GM18508 (cell line): ENCODE data around the gene OR52E1.
"Not testable (repeated sequence)": the region's sequence is repeated elsewhere in the genome, so short reads cannot be mapped to it uniquely, and the experiment has no call there.

ENCODE experiments used
- ATAC-seq: cut with Tn5 transposase; IDR thresholded peaks from one replicate; pipeline ENCODE4 v1.9.1; 2021; ENCODE audit warnings: moderate number of reproducible peaks; ENCODE audit not compliant: insufficient read depth, unreplicated experiment

OR52E1 gene

GRCh38 chr11:5069272-5069671 lies at the start of gene OR52E1:
Gene OR52E1, plus strand, starts transcription at chr11:5069572.
- no peak for ATAC-seq

- no peak for ATAC-seq
Measured at GRCh38 chr11:5021996-5022395, 47.4 kb upstream of the OR52E1 start.

DNA sequence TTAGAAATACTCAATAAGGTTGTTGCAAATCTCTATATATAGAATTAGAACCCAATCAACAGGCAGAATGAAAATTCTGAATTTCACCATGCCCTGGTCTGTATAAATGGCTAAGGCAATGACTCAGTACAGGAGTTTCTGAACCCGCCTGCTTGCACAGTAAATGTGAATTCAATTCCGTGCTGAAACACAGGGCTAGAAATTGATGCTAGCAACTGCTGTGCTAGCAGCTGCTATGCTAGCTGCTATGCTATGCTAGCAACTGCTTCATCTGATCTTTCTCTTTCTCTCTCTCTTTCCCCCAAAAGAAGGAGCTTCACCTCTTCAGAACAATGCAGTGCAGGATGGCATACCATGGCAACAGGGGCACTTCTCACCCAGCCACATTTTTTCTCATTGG lies 32.7 kb upstream of the OR52E1 start:
- no peak for ATAC-seq

DNA sequence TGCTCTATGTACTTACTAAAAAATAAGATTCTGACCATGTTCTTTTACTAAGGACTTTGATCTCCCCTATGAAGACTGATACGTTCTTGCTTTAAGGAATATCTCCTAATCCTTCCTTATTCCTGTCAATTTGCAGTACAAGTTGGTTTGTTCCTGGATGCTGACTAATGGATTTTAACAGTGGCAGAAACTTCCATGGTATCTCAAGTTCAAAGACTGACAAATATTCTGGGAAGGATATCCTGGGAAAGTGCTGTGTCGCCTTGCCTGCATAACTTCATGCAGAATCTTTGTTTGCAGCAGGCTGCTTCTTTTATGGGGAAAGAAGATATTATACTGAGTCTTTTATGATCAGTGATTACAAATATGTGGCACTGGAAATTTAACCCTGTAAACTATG lies 31.4 kb upstream of the OR52E1 start:
- no peak for ATAC-seq

DNA sequence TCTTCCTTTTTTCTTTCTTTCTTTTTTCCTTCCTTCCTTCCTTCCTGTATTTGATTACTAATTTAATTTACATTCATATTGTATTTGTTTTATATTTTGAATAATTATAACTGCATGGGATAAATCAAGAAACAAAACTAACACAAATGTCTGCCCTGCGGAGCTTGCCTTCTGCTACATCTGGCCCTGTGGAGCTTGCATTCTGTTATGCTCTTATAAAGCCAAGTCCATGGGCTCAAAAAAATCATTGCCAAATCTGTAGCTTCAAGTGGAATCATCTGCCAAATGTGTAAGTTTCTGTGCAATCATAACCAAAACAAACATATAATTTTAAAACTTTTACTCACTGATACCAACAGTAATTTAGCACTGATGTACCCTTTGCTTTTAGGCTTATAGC lies 31.0 kb upstream of the OR52E1 start:
- ATAC-seq = no peak

DNA sequence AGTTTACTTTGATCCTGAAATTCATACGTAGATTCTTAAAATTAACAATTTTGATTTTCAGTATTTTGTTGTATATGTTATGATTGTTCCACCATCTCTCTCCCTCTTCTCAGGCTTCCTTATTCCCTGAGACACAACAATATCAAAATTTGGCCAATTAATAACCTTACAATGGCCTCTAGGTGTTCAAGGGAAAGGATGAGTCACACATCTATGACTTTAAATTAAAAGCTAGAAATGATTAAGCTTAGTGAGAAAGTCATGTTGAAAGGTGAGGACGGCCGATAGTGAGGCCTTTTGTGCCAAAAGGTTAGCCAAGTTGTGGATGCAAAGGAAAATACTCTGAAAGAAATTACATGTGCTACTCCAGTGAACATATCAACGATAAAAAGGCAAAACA lies 28.5 kb upstream of the OR52E1 start:
- no peak for ATAC-seq

- no peak for ATAC-seq
Measured at GRCh38 chr11:5042091-5042490, 27.3 kb upstream of the OR52E1 start.

DNA sequence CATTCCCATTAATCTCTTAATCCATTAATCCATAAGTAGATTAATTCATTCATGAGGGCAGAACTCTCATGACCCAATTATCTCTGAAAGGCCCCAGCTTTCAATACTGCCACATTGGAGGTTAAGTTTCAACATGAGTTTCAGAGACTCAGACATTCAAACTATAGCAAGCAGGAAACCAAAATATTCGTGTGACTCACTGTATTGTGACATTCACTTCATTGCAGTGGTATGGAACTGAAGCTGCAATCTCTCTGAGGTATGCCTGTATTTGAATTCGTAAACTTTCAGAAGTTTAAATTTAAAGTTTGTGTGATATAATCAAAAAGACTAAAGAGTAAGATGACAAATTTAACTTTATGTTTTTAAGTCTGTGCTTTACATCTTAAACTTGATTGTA lies 26.0 kb upstream of the OR52E1 start:
- ATAC-seq = no peak

DNA sequence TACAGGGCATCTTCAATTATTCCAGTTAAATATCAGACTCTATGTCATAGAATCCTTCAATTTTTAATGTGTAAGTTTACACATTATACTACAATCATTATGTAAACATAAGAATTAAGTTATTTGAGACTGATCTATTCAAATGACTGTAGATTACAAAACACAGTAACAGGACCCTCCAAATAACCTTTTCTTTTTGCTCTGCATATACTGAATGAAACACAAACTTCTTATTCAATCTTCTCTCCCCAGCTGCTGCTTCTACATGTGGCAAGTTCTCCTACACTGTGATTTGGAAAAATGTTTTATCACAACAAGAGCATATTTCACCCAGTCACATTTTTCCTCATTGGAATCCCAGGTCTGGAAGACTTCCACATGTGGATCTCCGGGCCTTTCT lies 23.1 kb upstream of the OR52E1 start, which contains the start of gene OR52J3:
OR52J3 (plus strand) TSS at position 301 of the 400 bp plus-strand sequence; CDS start at position 301, 0 bp downstream.
- ATAC-seq = no peak

DNA sequence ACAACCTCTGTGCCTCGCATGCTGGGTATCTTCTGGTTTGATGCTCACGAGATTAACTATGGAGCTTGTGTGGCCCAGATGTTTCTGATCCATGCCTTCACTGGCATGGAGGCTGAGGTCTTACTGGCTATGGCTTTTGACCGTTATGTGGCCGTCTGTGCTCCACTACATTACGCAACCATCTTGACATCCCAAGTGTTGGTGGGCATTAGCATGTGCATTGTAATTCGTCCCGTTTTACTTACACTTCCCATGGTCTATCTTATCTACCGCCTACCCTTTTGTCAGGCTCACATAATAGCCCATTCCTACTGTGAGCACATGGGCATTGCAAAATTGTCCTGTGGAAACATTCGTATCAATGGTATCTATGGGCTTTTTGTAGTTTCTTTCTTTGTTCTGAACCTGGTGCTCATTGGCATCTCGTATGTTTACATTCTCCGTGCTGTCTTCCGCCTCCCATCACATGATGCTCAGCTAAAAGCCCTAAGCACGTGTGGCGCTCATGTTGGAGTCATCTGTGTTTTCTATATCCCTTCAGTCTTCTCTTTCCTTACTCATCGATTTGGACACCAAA lies 22.5 kb upstream of the OR52E1 start:
- no peak for ATAC-seq

GRCh38 chr11:5058679-5059078 lies 10.7 kb upstream of the OR52E1 start:
- not testable (repeated sequence) for ATAC-seq

DNA sequence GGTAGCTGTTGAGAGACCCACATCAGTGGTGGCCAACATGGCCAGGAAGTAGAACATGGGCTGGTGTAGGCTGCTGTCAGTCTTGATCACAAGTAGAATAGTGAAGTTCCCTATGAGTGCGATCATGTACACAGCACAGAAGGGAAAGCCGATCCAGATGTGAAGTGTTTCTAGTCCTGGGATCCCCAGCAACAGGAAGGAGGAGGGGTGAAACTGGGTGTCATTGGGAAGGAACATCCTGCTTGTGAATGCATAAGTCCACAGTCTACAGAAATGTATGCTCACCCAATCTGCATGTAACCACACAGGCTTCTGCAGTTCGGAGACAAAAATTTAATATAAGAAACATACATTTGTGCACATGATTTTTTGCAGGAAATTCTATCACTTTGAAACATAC lies 10.0 kb upstream of the OR52E1 start, which contains the start of gene OR52E2:
OR52E2 (minus strand) TSS at position 237 of the 400 bp plus-strand sequence; CDS start at position 237, 0 bp downstream.
- ATAC-seq = no peak

DNA sequence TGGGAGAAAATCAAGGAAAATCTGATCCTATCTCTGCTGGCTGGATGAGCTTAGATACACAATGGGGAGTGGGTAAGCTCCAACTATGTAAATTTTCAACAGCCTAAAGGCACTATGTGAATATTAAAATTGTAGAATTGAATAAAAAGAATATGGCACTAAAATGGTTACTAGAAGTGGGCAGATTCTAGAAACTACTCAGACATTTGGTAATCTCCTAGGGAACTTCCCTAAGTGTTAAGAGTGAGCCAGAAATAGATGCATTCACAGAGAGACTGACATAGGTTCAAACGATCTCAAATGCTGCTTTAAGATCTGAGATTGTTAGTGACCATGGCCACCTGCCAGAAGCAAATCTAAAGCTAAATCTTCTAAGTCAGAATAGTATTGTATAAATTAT lies 4.3 kb upstream of the OR52E1 start:
- no peak for ATAC-seq

- ATAC-seq = no peak
Measured at GRCh38 chr11:5071799-5072198, 2.4 kb downstream of the OR52E1 start.

DNA sequence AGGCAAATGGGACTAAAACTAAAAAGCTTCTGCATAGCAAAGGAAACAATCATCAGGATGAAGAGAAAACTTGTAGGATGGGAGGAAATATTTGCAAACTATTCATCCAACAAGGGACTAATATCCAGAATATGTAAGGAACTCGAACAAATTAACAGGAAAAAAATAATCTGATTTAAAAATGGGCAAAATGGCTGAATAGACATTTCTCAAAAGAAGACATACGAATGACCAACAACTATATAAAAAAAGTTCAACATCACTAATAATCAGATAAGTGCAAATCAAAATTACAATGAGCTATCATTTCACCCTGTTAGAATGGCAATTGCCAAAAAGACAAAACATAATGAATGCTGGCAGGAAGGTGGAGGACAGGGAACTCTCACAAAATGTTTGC lies 12.0 kb downstream of the OR52E1 start:
- no peak for ATAC-seq

- ATAC-seq = no peak
Measured at GRCh38 chr11:5083602-5084001, 14.2 kb downstream of the OR52E1 start.

DNA sequence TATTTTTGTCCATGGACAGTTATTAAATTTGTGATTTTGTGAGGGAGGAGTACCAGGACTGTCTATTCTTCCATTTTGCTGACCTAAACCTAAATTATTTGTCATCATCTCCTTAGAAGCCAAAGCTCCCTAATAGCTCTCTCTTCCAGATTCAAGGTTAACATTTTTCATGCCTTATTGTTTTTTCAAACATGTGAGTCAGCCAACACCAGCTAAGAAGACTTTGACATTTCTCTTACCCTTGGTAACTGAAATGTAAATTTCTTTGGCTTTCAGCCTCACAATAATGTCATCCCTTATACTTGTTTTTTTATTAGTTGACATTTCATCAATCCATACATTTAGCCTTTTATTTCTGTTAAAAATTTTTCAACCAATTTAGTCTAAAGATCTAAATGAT lies 19.2 kb downstream of the OR52E1 start:
- ATAC-seq = no peak

GRCh38 chr11:5090668-5091067 lies 21.3 kb downstream of the OR52E1 start:
- no peak for ATAC-seq

- no peak for ATAC-seq
Measured at GRCh38 chr11:5092821-5093585, 23.6 kb downstream of the OR52E1 start.

- no peak for ATAC-seq
Measured at GRCh38 chr11:5096011-5096410, 26.6 kb downstream of the OR52E1 start.

GRCh38 chr11:5102246-5102645 lies 32.9 kb downstream of the OR52E1 start:
- no peak for ATAC-seq

GRCh38 chr11:5103066-5103465 lies 33.7 kb downstream of the OR52E1 start:
- ATAC-seq = no peak
